Hepatocyte (in vitro differentiated cells): ENCODE results near the gene TARS1. TPM values are rescaled to one million over a fixed set of nuclear protein-coding genes. Genes with fewer than 3 reads are reported as not detected.

Experiments
- DNase-seq: peaks from one replicate; pipeline ENCODE4 v3.0.0-alpha.2; 2016; ENCODE audit warnings: low spot score
- H2AFZ ChIP-seq: fragments of 200-600 bp; sonication (generic); 2 replicates; pipeline ENCODE4 v1.6.0; 2016; ENCODE audit warnings: antibody characterized with exemption, mild to moderate bottlenecking
- H3K27ac ChIP-seq: fragments of 200-600 bp; sonication (generic); 2 replicates; pipeline ENCODE4 v1.5.1; 2016; ENCODE audit warnings: mild to moderate bottlenecking
- H3K27me3 ChIP-seq: fragments of 200-600 bp; sonication (generic); 2 replicates; pipeline ENCODE4 v1.6.1; 2016
- H3K36me3 ChIP-seq: fragments of 200-600 bp; sonication (generic); replicated peaks from 2 replicates; pipeline ENCODE4 v1.5.1; 2016; ENCODE audit warnings: low read depth; ENCODE audit not compliant: insufficient read depth
- H3K4me1 ChIP-seq: fragments of 200-600 bp; sonication (generic); 2 replicates; pipeline ENCODE4 v1.5.1; 2016; ENCODE audit warnings: mild to moderate bottlenecking, moderate library complexity; ENCODE audit not compliant: insufficient read depth
- H3K4me2 ChIP-seq: fragments of 200-600 bp; sonication (generic); 2 replicates; pipeline ENCODE4 v1.6.0; 2016
- H3K4me3 ChIP-seq: fragments of 200-600 bp; sonication (generic); 2 replicates; pipeline ENCODE4 v1.5.1; 2016; ENCODE audit warnings: mild to moderate bottlenecking
- H3K79me2 ChIP-seq: fragments of 200-600 bp; sonication (generic); 2 replicates; pipeline ENCODE4 v1.6.0; 2017; ENCODE audit warnings: mild to moderate bottlenecking
- H3K9me2 ChIP-seq: fragments of 200-600 bp; sonication (generic); replicated peaks from 2 replicates; pipeline ENCODE4 v1.6.0; 2017; ENCODE audit warnings: mild to moderate bottlenecking; ENCODE audit not compliant: insufficient read depth
- H3K9me3 ChIP-seq: fragments of 200-600 bp; sonication (generic); 2 replicates; pipeline ENCODE4 v1.5.1; 2016; ENCODE audit warnings: low read depth, mild to moderate bottlenecking
- H4K20me1 ChIP-seq: fragments of 200-600 bp; sonication (generic); 2 replicates; pipeline ENCODE4 v1.6.0; 2016; ENCODE audit warnings: mild to moderate bottlenecking; ENCODE audit not compliant: insufficient read depth, poor library complexity, severe bottlenecking
- EZH2 ChIP-seq: fragments of 200-600 bp; sonication (generic); IDR thresholded peaks from 2 replicates; pipeline ENCODE4 v1.6.1; 2016; ENCODE audit warnings: antibody characterized with exemption, mild to moderate bottlenecking, borderline replicate concordance
- EZH2phosphoT487 ChIP-seq: fragments of 200-600 bp; sonication (generic); IDR thresholded peaks from one replicate; pipeline ENCODE4 v1.6.1; 2018; ENCODE audit warnings: antibody characterized with exemption, mild to moderate bottlenecking, low read depth, moderate library complexity; ENCODE audit not compliant: unreplicated experiment, severe bottlenecking
- WGBS: methylation state at CpG from one replicate; pipeline ENCODE4 v1.1.6; 2016; ENCODE audit warnings: low lambda C conversion rate; ENCODE audit errors: missing lambda C conversion rate; 5-methylcytosine and 5-hydroxymethylcytosine counted together
- polyA plus RNA-seq: library from polyadenylated mRNA; unstranded; fragments of >200 nt; fragmentation: Nextera tagmentation; extraction: Ambion mirVana; gene quantifications from 2 replicates; pipeline ENCODE4 v1.2.1, GENCODE V29; 2016
- total RNA-seq: library from RNA; depleted of rRNA; stranded (reverse); fragments of >200 nt; gene quantifications from 2 replicates; pipeline ENCODE4 v1.2.3, GENCODE V29; 2014
- TF ChIP-seq, protein P1 (sequence below): fragments of 200-600 bp; sonication (generic); IDR thresholded peaks from 2 replicates; pipeline ENCODE4 v1.5.1; 2016; ENCODE audit warnings: antibody characterized with exemption, mild to moderate bottlenecking; ENCODE audit not compliant: poor library complexity

Gene TARS1
- total and polyA plus RNA-seq, 2 experiments from 2014 or later, result 109 to 206 TPM

DNA sequence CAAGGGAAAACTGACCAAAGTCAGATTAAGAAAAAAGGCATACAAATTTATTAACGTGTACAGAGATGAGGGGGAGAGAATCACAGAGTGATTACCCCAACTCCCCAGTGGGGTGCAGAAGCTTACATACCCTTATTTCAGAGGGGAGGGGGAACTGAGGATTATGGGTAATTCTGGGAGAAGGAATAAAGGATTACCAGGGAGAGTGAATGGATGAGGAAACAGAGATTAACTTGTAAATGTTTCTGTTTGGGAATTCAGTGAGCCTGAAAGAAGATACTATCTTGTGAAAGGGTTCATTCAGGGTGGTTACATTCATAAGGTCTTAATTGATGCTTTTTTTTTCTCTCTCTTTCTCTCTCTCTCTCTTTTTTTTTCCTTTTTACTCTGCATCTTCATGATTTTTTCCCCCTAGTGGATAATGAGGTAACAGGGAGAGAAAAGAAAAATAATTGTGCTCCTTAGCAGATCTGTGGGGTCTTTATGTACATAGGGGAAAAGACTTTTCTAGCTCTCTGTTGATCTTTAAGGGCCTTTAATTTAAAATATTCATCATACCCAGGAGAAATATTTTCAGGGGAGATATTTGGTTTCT lies 49.4 kb downstream of the TARS1 start:
- 59% methylated on average over 1 of the region's 1 CpG for WGBS
- no peak overlapping the region for H2AFZ ChIP-seq
- DNase-seq, result no peak
- no peak overlapping the region for H3K4me2 ChIP-seq
- no peaks in the 10 kb centered on the region for H3K79me2 ChIP-seq
- TF ChIP-seq, protein P1, sequence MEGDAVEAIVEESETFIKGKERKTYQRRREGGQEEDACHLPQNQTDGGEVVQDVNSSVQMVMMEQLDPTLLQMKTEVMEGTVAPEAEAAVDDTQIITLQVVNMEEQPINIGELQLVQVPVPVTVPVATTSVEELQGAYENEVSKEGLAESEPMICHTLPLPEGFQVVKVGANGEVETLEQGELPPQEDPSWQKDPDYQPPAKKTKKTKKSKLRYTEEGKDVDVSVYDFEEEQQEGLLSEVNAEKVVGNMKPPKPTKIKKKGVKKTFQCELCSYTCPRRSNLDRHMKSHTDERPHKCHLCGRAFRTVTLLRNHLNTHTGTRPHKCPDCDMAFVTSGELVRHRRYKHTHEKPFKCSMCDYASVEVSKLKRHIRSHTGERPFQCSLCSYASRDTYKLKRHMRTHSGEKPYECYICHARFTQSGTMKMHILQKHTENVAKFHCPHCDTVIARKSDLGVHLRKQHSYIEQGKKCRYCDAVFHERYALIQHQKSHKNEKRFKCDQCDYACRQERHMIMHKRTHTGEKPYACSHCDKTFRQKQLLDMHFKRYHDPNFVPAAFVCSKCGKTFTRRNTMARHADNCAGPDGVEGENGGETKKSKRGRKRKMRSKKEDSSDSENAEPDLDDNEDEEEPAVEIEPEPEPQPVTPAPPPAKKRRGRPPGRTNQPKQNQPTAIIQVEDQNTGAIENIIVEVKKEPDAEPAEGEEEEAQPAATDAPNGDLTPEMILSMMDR, result no peak
- TF ChIP-seq EZH2phosphoT487 (no peak), EZH2 (no peak)
- no peaks in the 10 kb centered on the region for H3K36me3 ChIP-seq
- H3K4me1 ChIP-seq, result no peaks in the 10 kb centered on the region
- H3K9me3 ChIP-seq, result no peaks in the 10 kb centered on the region
- no peaks in the 10 kb centered on the region for H3K27me3 ChIP-seq
- H3K27ac ChIP-seq, result no peak overlapping the region
- no peaks in the 10 kb centered on the region for H3K9me2 ChIP-seq
- no peaks in the 10 kb centered on the region for H4K20me1 ChIP-seq
- no peak overlapping the region for H3K4me3 ChIP-seq

DNA sequence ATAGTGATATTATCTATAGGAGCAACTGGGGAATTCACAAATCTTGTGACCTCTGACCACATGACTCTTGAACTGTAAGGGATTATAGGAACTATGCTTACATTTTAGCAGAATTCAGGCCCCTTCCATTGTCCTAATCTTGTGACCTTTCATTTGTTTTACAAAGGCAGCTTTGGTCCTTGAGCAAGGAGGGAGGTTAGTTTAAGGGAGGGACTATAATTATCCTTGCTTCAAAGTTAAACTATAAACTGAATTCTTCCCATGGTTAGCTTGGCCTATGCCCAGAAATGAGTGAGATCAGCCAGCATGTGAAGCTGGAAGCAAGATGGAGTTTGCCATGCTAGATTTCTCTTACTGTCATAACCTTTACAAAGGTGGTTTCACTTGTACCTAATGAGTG lies 51.2 kb downstream of the TARS1 start:
- no peaks in the 10 kb centered on the region for H3K27me3 ChIP-seq
- no peak overlapping the region for H2AFZ ChIP-seq
- TF ChIP-seq EZH2phosphoT487 (no peak), EZH2 (no peak)
- TF ChIP-seq, protein P1, result no peak
- no peaks in the 10 kb centered on the region for H3K79me2 ChIP-seq
- H3K4me2 ChIP-seq, result no peak overlapping the region
- H3K9me3 ChIP-seq, result no peaks in the 10 kb centered on the region
- no peaks in the 10 kb centered on the region for H3K36me3 ChIP-seq
- no peaks in the 10 kb centered on the region for H3K9me2 ChIP-seq
- H3K27ac ChIP-seq, result no peak overlapping the region
- no peaks in the 10 kb centered on the region for H3K4me1 ChIP-seq
- no peak overlapping the region for H3K4me3 ChIP-seq
- DNase-seq, result no peak
- no peaks in the 10 kb centered on the region for H4K20me1 ChIP-seq

DNA sequence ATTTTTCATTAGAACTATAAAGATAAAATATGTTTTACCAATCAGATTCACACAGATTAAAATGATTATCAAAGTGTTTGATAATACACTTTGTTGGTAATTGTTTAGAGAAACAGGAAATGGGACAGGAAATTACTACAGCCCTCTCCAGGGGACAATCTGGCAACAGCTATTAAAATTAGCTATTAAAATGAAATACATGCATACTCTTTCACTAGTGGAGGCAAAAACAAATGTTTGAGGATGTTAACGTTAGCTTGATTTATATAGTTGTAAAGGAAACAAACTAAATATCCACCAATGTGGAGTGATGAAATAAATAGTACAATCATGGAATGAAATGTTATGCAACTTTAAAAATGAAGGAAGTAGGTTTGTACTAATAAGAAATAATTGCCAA lies 53.7 kb downstream of the TARS1 start:
- Histone ChIP-seq H3K27me3 (no peaks in the 10 kb centered on the region), H2AFZ (no peak overlapping the region), H3K79me2 (no peaks in the 10 kb centered on the region), H3K36me3 (no peaks in the 10 kb centered on the region), H3K4me2 (no peak overlapping the region), H3K9me3 (no peaks in the 10 kb centered on the region), H4K20me1 (no peaks in the 10 kb centered on the region), H3K9me2 (no peaks in the 10 kb centered on the region), H3K4me1 (no peaks in the 10 kb centered on the region), H3K27ac (no peak overlapping the region), H3K4me3 (no peak overlapping the region)
- WGBS, result 50% methylated on average over 1 of the region's 1 CpG
- TF ChIP-seq EZH2phosphoT487, result no peak
- no peak for DNase-seq

DNA sequence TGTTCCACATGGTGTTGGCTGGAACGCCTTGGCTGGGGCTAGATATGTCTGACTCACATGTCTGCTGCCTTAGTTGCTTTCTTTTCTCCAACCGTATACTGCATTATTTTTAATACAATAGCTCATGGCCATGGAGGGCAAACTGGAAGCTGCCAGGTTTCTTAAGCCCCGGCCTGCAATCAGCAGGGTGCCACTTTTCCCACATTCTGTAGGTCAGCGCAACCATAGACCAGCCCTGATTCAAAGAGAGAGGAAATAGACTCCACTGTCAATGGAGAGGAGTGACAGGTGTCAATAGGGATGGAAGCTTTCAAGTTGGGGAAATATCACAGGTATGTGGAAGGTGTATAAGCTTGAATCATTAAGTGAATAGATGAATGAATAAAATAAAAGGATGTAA lies 60.5 kb downstream of the TARS1 start:
- Histone ChIP-seq H3K4me1 (no peaks in the 10 kb centered on the region), H4K20me1 (no peaks in the 10 kb centered on the region), H3K9me3 (no peaks in the 10 kb centered on the region), H2AFZ (no peak overlapping the region), H3K79me2 (no peaks in the 10 kb centered on the region), H3K4me2 (no peak overlapping the region), H3K27ac (no peak overlapping the region), H3K27me3 (no peaks in the 10 kb centered on the region), H3K36me3 (no peaks in the 10 kb centered on the region), H3K4me3 (no peak overlapping the region), H3K9me2 (no peaks in the 10 kb centered on the region)
- no peak for DNase-seq
- WGBS, result 87% methylated on average over 4 of the region's 4 CpGs
- TF ChIP-seq EZH2 (no peak), EZH2phosphoT487 (no peak)
- TF ChIP-seq, protein P1, result no peak
